ENCODE measurements around the gene IL36B.

DNA sequence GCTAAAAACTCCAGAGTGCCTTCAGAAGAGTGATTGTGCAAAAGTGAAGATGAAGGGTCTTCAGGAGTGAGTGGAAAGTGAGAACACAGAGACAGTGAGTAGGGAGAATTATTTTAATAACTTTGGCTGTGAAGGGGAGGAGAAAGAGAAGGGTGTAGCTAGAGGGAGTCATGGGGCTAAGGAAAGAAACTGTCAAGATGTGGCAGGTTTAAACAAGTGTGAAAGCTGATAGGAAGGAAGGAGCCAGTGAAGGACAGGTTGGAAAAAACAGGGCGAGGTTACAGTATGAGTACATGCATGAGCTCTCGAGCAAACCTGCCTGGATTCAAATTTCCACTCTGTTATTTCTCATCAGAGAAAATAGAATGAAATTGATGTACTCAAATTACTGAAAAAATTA is 32.9 kb upstream of the IL36B start:
- TF ChIP-seq FOXA1 (IDR thresholded peaks at IDR 0.05) (no peak), FOXK2 (IDR thresholded peaks at IDR 0.05) (no peak), FOXM1 (IDR thresholded peaks at IDR 0.05; ENCODE audit: borderline replicate concordance) (no peak), SUZ12 (IDR thresholded peaks at IDR 0.05) (no peak), SP1 (IDR thresholded peaks at IDR 0.05) (no peak)
